ENCODE measurements around the gene SEC16A.

SEC16A gene

DNA sequence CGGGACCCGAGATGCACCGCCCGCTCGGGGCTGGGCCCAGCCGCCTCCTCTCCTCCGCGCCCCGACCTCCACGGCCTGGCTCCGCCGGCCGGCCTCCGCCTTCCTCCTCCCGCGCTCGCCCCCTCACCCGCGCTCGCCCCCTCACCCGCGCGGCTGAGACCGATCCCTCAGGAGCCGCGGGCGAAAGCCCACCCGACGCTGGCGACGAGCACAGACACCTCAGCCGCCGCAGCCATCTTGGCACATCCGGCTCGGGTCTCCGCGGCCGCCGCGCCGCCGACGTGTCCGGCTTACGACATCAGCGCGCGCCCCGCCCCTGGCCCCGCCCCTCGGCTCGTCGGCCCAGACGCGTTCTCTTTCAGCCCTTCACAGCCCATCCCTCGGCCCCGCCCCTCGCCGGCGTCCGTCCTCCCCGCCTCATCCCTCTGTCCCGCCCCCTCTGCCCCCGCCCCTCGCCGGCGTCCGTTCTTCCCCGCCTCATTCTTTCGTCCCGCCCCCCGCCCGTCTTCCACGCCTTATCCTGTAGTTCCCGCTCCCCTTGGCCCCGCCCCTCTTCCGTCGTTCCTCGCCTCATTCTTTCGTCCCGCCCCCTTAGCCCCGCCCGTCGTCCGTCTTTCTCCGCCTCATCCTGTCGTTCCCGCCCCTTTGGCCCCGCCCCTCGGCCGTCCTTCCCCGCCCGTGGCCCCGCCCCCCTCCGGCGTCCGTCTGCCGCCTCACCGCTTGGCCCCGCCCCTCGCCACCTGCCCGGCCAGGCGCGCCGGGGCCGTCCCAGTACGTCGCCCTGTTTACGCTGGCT, at the start of gene SEC16A:
TSS of gene SEC16A (minus strand) at position 248 of the 796 bp plus-strand sequence. CDS start 5,425 bp downstream, outside the sequence.
- DNase-seq (ENCODE audit: low read depth): peak; percentile 97

GRCh38 chr9:136531904-136532798, 49.3 kb upstream of the SEC16A start:
- no peak for DNase-seq (ENCODE audit: low read depth)

GRCh38 chr9:136531186-136531903, 48.5 kb upstream of the SEC16A start:
- DNase-seq (ENCODE audit: low read depth): no peak

- DNase-seq (ENCODE audit: low read depth): no peak
These were observed 47.7 kb upstream of the SEC16A start for GRCh38 chr9:136530461-136531089.

GRCh38 chr9:136529516-136530460, 46.9 kb upstream of the SEC16A start:
- no peak for DNase-seq (ENCODE audit: low read depth)

GRCh38 chr9:136528716-136529341, 46.0 kb upstream of the SEC16A start:
- no peak for DNase-seq (ENCODE audit: low read depth)

DNA sequence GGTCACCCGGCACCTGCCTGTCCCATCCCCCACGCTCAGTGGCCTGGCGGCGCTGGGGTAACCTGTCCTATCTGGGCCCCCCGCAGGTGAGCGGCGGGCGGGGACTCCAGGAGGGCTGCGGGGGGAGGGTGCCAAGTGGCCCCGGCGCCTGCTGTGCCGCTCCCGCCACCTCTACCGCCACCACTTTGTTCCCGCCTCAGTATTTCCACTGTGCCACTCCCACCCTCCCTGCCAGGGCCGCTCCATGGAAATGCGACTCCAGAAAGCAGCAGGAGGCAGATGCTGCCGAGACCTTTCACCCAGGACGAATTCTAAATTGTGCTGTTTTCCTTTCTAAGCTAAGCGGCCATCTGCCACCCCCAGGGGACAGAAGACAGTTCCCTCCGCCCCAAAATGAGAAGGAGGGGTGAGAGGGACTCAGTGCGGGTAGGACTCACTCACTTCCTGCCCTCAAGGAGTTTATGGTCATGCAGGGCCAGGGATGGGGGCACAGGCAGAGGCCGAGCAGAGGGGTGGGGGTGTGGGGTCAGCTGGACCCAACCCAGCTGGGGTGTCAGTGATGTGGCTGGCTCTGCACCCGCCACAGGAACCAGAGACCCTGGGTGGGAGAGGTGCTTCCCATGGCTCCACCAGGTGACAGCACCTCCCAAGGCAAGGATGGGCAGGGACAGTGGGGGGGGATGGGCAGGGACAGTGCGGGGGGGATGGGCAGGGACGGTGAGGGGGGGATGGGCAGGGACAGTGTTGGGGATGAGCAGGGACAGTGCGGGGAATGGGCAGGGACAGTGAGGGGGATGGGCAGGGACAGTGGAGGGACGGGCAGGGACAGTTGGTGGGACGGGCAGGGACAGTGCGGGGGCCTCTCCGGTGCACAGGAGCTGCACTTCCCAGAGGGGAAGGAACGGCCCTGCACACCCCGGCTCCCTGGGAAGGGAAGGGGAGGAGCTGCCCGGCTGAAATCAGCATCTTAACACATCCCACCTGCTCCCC, 45.2 kb upstream of the SEC16A start:
- no peak for DNase-seq (ENCODE audit: low read depth)

DNA sequence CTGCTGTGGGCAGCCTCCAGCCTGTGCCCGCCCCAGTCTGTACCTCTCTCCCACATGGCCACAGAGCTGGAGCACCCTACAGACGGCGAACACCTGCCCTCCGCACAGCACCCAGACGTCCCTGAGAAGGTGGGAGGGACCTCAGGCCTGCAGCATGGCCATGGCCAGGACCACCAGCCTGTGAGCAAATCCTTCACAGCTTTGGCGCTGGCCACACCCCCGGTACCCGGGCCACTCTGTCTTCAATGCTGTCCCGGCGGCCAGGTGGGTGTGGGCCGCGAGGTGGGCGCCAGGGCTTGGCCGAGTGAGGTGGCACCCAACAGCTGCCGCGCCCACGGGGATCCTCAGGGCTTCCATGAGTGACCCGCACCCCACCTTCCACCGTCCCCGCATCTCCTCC, 44.3 kb upstream of the SEC16A start:
- no peak for DNase-seq (ENCODE audit: low read depth)

DNA sequence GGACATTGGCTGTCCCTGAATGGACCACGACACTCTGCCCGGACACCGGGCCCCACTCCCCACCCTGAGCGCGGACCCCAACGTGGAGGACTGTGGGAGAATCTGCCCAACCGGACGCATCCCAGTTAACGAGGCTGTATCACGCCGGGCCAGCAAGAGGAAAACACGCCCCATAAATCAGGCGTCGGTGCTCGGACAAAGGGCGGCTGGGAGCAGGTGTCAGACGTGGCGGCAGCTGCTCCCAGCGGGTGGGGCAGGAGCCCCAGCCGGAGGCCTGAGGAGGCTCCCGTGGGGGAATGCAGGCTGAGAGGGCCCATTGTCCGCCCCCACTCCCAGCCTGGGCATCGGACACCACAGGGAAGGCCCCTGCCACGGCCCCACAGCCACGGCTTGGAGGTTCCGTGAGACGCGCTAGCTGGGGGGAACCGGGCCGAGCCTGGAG, 43.8 kb upstream of the SEC16A start:
- no peak for DNase-seq (ENCODE audit: low read depth)

- DNase-seq (ENCODE audit: low read depth): no peak
These were observed 43.1 kb upstream of the SEC16A start for GRCh38 chr9:136525841-136526499.

- no peak for DNase-seq (ENCODE audit: low read depth)
These were observed 42.4 kb upstream of the SEC16A start for GRCh38 chr9:136525207-136525606.

GRCh38 chr9:136522314-136523237, 39.7 kb upstream of the SEC16A start:
- no peak for DNase-seq (ENCODE audit: low read depth)

DNA sequence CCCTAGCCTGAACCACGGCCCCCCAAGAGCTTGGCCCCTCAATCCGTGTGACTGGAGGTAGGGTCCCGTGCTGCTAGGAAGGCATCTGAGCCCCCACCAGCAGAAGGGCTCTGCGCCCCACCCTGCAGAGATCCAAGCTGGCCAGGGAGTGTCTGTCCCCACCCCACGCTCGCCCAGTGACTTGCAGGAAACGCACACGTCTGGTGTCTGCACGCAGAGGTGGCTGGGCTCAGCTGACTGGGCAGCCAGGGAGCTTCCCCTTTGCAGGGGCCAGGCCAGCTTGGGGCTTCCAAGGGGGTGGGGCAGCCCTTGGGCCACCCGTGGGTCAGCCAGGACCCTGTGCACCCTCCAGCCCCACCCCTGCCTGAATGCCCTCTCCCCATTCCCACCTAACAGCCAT, 38.7 kb upstream of the SEC16A start:
- no peak for DNase-seq (ENCODE audit: low read depth)

GRCh38 chr9:136520053-136520540, 37.3 kb upstream of the SEC16A start:
- no peak for DNase-seq (ENCODE audit: low read depth)

DNA sequence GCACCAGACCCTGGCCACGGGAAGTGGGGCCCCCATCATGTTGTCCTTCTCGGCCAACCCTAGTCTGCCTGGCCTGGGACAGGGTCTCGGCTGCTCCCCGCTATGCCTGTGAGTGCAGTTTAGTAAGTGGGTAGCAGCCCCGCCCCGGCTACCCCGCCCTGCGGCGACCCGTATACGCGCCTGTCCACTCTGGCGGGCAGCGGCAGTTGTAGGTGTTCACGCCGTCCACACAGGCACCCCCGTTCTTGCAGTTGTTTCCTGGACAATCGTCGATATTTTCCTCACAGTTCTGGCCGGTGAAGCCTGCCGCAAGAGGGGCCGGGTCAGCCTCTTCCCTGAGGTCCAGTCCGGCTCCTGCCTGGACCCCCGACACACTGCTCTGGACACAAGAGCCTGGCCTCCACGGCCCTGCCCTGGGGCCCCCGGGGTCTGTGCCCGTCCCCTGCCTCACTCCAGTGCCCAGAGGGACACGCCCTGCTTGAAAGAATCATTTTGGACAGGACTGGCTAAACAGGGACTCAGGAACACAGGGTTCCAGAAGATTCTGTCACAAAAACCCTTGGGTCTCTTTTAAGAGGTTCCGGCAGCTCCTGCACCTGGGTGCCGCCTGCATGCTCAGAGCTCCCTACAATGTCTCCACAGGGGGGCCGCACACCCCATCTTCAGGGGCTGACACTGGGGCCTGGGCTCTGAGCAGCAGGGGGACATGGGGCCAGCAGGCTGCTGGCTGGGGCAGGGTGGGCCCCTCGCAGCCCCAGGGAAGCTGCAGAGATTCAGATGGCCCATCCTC, 36.6 kb upstream of the SEC16A start:
- no peak for DNase-seq (ENCODE audit: low read depth)

DNA sequence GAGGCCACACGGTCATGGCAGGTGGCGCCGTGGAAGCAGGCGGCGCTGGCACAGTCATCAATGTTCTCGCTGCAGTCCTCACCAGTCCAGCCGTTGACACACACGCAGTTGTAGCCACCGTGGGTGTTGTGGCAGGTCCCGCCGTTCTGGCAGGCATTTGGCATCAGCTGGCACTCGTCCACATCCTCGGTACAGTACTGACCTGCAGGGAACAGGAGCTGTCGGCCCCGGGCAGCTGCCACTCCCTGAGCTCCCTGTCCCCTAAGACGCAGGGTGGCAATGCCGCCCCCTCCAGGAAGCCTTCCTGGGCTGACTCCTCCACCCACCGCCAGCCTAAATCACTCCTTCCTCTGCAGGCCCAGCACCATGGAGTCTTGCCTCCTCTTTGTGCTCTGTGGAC, 35.8 kb upstream of the SEC16A start:
- no peak for DNase-seq (ENCODE audit: low read depth)
